ENCODE measurements around the gene PI4KA.

The PI4KA gene

DNA sequence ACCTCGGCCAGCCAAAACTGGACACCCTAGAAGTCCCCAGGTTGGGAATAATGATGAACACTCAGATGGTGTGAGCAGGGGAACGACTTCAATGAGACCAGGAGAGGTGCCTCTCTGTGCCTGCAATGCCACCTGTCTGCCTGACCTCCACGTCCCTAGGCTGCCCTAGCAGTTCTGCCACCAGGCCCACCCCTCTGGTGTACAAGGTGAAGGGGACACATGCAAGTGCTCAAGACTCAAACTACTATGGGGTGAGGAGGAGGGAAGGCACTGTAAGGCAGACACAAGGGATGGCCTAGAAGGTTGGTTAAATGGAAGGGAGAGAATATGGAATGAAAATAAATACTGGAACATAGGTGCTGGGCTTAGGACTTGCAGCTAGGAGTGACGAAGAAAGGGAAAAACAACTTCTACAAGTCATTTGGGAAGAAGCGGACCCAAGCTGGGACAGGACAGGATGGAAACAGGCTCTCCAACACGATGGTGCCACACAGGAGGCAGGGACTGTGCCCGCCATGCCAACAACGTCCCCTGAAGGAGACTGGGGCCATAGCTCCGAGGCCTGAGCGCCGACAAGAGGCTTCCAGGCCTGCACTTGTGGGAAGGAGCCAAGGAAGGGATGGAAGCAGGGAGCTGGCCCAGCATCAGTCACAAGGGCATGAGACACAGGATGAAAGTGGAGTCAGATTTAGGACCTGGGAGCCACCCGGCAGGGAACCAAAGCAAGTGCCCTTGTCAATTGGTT lies 66.2 kb downstream of the PI4KA start:
- DNase-seq, result no peak

DNA sequence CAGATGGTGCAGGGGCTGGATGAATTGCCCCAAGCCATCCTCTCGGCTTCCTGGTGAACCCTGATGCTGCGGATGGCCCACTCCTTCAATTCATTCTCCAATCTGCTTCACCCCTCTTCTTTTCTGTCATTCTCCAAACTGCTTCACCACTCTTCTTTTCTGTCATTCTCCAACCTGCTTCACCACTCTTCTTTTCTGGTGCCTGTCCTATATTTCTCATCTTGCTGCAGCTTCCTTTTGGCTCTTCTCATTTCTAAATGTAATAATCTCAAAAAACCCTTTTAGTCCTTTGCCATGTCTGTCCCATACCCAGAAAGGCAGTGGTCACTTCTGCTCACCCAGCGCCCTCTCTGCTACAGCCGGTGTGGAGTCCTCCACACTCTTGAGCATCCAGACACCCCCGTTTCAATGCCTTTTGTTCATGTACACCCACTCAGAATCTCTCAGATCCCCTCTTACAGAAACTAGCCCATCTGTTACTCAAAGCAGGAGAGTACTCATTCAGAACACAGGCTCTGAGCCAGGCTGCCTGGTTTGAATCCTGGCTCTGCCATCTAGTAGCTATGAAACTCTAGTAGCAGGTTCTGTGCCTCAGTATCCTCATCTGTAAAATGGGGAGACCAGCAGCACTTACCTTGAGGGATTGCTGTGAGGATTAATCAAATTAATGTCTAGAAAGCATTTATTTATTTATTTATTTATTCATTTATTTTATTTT lies 69.8 kb downstream of the PI4KA start:
- DNase-seq, result no peak

DNA sequence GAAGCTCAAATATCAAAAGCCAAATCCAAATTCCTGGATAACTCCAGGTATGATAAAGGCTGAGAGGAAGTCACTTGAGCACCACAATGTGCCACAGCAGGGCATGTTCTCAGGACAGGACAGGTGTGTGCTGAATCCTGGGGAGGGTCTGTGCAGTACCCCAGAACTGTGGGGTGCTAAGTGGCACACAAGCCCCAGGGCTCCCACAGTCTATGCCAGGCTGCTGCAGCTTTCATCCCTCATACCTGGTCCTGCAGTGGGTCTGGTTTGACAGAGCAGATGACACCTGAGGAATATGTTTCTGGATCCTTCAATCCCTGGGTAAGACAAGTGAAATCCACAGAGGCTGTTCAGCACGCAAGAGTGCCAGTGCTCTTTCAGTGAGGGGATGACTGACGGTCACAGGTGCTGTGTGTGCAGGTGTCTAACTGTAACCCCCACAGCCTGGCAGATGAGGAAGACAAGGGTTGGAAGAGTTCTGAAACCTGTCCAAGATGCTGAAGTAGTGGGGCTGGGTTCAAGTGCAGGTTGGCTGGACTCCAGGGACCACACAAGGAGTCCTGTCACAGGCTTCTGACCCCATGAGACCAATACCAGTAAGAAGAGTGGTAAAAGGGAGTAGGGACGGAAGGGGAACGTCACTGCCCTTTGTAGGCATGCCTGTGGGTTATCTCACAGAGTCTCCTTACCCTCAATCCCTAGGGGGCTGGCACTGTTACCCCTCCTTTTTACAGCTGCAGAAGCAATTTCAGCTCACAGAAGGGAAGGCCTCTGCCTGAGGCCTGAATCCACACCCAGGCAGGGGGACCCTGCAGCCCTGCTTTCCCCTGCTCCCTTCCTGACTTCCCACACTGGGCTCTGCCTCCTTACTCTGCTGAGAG lies 70.6 kb downstream of the PI4KA start:
- DNase-seq, result no peak

DNA sequence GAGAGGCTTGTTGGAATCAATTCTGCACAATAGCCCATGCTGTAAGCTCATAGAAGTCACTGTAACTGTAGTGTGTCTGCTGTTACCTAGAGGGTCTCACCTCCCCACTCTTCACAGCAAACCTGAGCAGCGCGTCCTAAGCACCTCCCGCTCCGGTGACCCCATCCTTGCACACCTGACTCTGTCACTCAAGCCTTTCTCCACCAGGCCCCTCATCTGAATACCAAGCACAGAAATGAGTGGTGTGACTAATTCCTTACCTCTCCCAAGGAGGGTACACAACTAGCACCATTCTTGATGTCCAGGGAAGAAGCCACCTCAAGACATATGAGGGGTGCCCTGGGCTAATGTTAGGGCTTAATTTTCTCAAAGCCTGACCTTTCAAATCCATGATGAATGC lies 71.4 kb downstream of the PI4KA start:
- DNase-seq, result no peak

DNA sequence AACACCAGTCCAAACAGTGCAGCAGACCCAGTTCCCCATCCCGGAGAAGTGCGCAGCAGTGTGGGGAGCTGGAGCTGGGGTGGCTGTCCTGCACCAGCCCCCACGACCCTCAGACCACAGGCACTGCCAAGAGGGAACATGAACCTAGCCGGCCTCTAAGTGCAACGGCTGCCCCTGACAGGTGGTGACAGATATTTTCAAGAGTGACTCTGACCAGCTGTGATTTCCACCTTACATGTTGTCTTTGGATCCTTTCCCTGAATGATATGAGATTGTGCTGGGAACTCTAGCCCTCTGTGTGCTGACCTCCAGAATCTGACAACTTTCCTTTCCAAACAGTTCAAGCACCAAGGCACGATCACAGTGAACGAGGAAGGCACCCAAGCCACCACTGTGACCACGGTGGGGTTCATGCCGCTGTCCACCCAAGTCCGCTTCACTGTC lies 72.1 kb downstream of the PI4KA start:
- DNase-seq, result no peak

DNA sequence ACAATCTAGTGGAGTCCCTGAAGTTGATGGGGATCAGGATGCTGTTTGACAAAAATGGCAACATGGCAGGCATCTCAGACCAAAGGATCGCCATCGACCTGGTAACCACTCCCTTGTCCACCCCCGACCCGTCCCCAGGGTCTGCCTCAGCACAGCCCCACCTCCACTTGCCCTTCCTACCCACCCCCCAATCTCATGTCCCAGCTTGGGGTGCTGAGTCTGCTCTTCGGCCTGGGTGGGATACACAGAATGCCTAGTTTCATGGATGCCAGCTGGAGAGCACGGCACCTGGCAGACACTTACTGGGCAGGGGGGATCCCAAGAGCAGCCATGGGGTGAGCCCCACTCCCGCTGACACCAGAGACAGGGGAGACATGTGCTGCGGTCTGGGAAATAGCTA lies 72.6 kb downstream of the PI4KA start:
- DNase-seq, result no peak

DNA sequence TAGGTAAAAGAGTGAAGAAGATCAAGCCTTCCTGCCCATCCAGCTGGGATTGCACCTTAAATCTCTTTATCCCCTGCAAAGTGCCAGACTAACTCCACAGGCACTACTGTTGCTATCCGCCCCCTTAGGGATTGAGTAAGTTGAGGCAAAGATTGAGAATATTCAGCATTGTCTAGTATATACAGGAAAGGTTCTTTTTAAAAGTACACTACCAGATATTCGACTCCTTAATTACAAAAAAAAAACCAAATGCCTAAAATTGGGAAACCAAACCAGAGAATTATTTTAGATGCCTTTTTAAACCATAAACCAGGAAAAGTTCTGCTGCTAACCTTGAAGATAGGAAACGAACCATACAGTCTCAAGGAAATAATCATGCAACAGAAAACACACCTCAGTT lies 73.2 kb downstream of the PI4KA start:
- no peak for DNase-seq

DNA sequence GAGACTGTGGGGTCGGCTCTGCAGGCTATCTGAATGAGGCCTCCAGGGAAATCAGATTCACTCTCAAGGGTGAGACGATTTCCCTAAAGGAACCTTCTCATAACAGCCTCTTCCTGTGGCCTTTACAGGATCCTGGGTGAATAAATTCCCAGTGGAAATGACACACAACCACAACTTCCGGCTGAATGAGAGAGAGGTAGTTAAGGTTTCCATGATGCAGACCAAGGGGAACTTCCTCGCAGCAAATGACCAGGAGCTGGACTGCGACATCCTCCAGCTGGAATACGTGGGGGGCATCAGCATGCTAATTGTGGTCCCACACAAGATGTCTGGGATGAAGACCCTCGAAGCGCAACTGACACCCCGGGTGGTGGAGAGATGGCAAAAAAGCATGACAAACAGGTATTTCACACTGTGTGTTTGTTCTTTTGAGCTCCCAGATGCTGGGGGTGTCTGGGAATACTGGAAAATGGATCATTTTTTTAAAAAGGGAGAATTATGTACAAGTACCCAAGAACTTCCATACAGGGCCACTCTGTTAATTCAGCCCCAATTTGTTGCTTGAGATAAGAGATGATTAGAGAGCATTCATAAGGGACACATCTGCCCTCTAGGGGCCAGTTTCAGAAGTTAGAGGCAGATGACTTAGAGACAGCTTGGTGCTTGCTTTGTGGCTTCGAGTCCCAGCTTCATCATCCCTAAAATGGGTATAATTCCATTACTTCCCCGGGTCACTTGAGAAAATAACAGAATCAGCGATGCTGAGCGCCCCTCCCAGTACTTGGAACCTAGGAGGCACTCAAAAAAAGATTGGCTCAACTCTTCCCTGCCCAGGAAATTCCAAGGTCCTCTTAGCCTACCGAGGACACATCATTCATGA lies 74.5 kb downstream of the PI4KA start:
- DNase-seq, result no peak

DNA sequence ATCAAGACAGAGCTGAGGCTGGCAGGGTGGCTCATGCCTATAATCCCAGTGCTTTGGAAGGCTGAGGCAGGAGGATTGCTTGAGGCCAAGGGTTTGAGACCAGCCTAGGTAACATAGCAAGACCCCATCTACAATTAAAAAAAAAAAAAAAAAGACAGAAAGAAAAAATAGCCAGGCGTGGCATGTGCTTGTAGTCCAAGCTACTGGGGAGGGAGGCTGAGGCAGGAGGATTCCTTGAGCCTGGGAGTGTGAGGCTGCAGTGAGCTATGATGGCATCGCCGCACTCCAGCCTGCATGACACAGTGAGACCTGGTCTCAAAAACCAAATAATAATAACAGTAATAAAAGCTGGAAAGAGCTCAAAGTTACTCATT lies 75.3 kb downstream of the PI4KA start:
- no peak for DNase-seq

DNA sequence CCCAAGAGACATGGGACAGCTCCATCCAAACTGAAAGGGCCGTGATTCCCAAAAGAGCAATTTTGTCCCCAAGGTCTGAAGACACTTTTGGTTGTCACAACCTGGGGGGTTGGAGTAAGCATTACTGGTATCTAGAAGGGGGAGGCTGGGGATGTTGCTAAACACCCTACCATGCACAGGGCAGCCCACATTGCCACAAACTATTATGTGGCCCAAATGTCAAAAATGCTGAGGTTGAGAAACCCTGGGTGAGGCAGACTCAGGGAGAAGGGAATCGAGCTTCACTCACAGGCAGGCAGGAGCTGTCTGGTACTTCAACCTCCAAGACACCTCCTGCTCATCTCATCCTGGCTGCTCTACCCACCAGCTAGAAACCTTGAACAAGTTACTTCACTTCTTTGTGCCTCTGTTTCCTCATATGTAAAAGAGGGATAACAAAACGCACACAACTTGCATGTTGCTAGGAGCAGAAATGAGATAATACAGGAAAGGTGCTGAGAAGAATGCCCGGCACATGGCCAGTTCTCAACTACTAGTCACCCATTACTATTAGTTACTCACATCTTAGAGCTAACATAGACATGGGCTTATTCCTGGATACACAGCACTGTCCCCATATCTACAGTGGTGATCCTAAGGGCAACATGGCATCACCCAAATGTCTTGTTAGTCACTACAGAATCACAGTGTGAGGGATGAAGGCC lies 75.9 kb downstream of the PI4KA start:
- no peak for DNase-seq

DNA sequence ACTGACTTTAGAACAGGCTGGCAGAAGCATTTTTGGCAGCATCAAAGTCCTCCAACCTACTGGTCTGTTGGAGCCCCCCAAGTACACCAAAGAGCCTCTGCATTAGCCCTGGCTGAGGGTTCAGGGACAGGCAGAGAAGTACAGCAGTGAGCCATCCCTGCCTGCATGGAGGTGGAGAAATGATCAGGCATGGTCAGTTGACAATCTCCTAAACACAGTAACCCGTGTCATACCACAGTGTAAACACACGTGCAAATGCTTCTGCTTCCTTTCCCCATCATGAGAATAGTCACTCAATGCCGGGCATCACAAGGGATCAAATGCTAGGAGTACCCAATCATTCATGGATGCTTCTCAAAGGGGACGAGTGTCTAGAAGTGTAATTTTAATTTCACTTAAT lies 76.5 kb downstream of the PI4KA start:
- no peak for DNase-seq

DNA sequence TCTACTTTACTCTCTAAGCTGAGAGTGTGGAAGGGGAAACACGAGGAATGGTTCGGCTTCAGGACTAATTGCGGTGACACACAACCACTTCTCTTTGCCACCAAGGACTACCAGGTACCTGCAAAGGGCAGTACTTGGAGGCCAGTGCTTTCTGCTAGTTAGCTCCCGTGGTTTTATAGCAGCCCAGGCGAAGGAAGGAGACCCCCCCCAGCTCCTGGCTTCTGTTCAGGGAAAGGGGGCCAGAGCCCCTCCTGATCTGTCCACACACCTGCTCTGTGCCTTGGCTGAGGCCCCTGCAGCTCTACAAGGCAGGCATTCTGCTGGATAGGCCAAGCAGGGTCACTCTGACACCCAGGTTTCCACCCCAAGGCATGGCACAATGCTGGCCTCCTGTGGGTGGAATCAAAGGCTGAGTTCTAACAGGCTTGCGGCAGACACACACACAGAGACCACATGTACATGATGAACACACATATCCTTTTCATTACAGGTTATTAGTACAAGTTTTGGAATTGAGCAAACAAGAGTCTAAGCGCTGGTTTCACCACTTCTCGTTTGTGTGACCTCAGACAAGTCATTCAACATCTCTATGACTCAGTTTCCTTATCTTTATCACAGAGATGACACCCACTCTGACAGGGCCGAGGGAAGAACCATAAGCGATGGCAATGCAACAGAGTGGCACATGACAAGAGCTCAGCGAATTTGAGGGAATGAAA lies 77.2 kb downstream of the PI4KA start:
- no peak for DNase-seq

DNA sequence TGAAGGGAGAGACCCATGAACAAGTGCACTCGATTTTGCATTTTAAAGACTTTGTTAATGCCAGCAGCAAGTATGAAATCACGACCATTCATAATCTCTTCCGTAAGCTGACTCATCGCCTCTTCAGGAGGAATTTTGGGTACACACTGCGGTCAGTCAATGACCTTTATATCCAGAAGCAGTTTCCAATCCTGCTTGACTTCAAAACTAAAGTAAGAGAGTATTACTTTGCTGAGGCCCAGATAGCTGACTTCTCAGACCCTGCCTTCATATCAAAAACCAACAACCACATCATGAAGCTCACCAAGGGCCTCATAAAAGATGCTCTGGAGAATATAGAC lies 78.8 kb downstream of the PI4KA start:
- DNase-seq, result no peak

DNA sequence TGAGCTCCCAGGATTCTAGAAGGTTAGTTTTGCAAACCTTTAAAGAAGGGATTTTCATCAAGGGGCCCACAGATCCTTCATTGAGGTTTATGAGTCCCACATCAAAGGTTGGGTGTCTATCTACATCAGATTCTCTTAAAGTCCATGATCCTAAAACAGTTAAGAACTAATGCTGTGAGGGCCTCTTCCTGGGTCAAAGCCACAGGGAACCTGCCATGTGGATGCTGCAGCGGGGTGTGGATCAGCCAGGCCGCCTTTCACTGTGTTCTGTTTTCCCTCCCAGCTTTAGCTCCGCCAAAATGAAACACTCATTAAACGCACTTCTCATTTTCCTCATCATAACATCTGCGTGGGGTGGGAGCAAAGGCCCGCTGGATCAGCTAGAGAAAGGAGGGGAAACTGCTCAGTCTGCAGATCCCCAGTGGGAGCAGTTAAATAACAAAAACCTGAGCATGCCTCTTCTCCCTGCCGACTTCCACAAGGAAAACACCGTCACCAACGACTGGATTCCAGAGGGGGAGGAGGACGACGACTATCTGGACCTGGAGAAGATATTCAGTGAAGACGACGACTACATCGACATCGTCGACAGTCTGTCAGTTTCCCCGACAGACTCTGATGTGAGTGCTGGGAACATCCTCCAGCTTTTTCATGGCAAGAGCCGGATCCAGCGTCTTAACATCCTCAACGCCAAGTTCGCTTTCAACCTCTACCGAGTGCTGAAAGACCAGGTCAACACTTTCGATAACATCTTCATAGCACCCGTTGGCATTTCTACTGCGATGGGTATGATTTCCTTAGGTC lies 79.4 kb downstream of the PI4KA start:
- DNase-seq, result no peak

DNA sequence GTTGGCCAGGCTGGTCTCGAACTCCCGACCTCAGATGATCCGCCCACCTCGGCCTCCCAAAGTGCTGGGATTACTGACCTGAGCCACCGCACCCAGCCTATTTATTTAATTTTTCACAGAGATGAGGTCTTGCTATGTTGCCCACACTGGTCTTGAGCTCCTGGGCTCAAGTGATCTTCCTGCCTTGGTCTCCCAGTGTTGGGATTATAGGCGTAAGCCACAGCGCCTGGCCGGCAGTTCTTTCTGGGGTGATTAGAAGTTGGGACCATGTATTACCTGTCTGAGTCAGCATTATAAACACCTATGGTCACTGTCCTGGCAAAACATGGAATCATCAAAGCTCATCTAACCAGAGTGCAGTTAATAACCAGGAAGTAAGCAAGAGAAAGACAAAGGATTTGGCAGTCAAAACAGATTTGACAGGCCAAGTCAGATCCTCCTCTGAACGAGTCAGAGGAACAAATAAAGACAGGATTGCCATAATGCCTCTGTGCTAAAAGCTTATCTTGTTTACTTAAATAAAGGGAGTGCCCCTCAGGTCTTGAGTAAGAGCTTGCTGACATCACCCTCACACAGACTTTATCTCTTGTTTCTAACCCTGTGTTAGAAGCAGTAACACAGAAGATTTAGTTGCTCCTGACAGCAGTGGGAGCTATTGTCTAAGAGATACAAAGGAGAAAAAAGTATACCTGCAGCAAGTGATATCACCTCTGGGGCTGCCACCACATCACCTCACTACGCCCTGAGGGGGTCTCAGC lies 81.0 kb downstream of the PI4KA start:
- no peak for DNase-seq

DNA sequence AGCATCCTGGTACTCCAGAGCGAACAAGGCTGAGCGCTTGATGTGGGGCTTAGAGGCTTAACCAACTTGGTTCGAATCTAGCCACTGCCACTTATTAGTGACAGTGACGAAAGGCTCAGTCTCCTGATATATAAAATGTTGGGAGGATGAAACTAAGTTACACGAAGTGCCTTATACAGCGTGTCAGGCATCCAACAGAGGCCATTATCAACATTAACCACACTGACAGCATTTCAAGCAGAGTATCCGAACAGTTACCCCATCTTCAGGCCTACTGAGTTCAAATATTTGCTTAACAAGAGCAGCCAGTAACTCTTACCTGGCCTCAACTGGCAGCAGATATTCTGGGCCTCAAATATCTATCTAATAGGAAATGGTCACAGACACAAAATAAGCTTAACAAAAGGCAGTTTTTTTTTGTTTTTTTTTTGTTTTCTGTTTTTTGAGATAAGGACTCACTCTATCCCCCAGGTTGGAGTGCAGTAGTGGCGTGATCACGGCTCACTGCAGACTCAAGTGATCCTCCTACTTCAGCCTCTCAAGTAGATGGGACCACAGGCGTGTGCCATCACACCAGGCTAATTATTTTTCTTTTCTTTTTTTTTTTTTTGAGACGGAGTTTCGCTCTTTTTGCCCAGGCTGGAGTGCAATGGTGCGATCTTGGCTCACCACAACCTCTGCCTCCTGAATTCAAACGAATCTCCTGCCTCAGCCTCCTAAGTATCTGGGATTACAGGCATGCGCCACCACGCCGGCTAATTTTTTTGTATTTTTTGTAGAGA lies 81.8 kb downstream of the PI4KA start:
- DNase-seq, result no peak

DNA sequence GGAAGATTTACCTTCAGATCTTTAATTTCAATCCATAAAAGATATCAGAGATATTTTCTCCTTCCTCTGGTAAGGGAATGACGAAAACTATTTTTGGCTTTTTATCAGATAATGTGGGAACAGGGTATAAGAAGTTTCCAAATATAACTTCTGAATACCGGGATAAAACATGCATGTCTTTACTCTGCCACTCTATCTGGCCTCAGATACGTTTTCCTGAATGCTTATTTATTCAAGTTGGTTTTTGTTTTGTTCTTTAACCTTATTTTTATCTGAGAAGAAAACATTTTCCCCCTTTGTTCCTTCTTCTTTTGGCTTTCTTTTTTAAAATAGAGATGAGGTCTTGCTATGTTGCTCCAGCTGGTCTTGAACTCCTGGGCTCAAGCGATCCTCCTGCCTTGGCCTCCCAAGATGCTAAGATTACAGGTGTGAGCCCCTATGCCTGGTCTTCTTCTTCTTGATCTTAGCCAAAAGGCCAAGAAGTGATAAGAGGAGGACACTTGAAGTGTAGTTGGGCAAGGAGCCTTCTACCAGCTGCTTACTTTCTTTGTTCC lies 83.2 kb downstream of the PI4KA start:
- DNase-seq, result no peak

DNA sequence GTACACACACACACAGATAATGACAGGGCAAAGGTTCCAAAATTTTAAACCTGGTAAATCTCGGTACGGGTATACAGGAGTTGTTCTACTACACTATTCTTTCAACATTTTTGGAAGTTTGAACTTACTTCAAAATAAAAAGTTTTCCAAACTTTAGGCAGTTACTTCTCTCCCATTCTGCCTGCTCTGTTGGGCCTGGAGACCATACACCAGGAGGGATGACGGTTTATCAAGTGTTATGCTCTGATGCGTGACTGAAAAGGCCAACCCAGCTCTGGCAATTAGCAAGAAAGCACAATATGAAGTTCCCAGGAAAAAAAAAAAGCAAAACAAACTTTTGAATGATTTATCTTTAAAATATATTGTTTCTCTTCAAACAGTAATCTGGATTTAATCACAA lies 83.7 kb downstream of the PI4KA start:
- DNase-seq, result no peak

DNA sequence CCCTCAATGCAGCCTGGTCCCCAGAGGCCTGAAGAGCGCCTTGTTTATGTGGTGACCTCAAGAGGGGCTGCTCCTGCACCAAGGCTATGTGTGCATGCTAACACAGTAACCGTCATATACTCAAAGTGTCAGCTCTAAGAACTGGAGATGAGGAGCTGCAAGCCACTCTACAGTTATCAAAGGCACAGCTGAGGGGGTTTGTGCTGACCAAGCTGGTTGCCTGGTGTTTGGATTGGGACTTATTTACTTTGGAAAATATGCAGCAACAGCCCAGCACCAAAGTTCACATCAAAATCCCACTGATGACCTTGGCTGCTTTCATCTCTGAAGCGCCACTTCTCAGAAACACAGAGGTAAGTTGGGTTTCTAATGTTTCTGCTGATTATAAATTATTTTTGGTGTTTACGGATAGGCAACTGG lies 84.8 kb downstream of the PI4KA start, which contains the start of gene SERPIND1:
TSS of gene SERPIND1 (plus strand) at position 321 of the 420 bp plus-strand sequence. CDS start 5,200 bp downstream, outside the sequence.
- no peak for DNase-seq

All from femur (tissue), 1 donor.